WTC11 (cell line): ENCODE results near the gene COL19A1. TPM values are rescaled to one million over a fixed set of nuclear protein-coding genes. Genes with fewer than 3 reads are reported as not detected.

Experiments
- ATAC-seq: fragments of 200-7000 bp; cut with Tn5 transposase; 2 replicates; pipeline ENCODE4 v1.10.0; 2021; ENCODE audit warnings: mild to moderate bottlenecking, moderate library complexity
- CTCF ChIA-PET: fragments of 300-600 bp; sonication (Branson Sonifier 250); formaldehyde crosslinking; loops from one replicate; lab custom pipeline; 2021; ENCODE audit warnings: antibody characterized with exemption; lab: Charles Lee
- POLR2A ChIA-PET: fragments of 350-600 bp; sonication (Branson Sonifier 250); formaldehyde crosslinking; loops from one replicate; lab custom pipeline; 2021; ENCODE audit warnings: antibody characterized with exemption; lab: Charles Lee
- DNase-seq: peaks from one replicate; pipeline ENCODE4 v3.0.0; 2021; ENCODE audit warnings: low spot score
- H3K27ac Mint-ChIP-seq: 2 replicates; pipeline ENCODE4 v1.8.0; 2021; ENCODE audit warnings: mixed read lengths
- H3K27me3 Mint-ChIP-seq: 2 replicates; pipeline ENCODE4 v1.8.0; 2021; ENCODE audit warnings: low read depth, mild to moderate bottlenecking, moderate library complexity, mixed read lengths
- H3K36me3 Mint-ChIP-seq: 2 replicates; pipeline ENCODE4 v1.8.0; 2021; ENCODE audit warnings: mixed read lengths
- H3K4me1 Mint-ChIP-seq: 2 replicates; pipeline ENCODE4 v1.8.0; 2022; ENCODE audit warnings: mixed read lengths
- H3K4me3 Mint-ChIP-seq: 2 replicates; pipeline ENCODE4 v1.8.0; 2021; ENCODE audit warnings: mild to moderate bottlenecking, moderate library complexity, mixed read lengths
- H3K9me3 Mint-ChIP-seq: 2 replicates; pipeline ENCODE4 v1.8.0; 2021; ENCODE audit warnings: mixed read lengths
- ATF3 ChIP-seq: sonication (generic); formaldehyde crosslinking; conservative IDR thresholded peaks from 2 replicates; pipeline ENCODE4 v1.8.1; 2022; ENCODE audit warnings: mild to moderate bottlenecking, missing genetic modification reagents
- E2F4 ChIP-seq: sonication (generic); formaldehyde crosslinking; IDR thresholded peaks from 2 replicates; pipeline ENCODE4 v1.8.1; 2022; ENCODE audit warnings: low read depth, mild to moderate bottlenecking, moderate library complexity, missing genetic modification reagents, borderline replicate concordance
- ETV6 ChIP-seq: sonication (generic); formaldehyde crosslinking; IDR thresholded peaks from 2 replicates; pipeline ENCODE4 v1.8.1; 2022; ENCODE audit warnings: mild to moderate bottlenecking, missing genetic modification reagents
- FOXJ3 ChIP-seq: sonication (generic); formaldehyde crosslinking; IDR thresholded peaks from 2 replicates; pipeline ENCODE4 v1.9.0; 2021; ENCODE audit warnings: missing genetic modification reagents, mild to moderate bottlenecking, borderline replicate concordance
- MLX ChIP-seq: sonication (generic); formaldehyde crosslinking; IDR thresholded peaks from 2 replicates; pipeline ENCODE4 v1.8.1; 2023; ENCODE audit warnings: mild to moderate bottlenecking, missing genetic modification reagents, moderate library complexity
- NFATC4 ChIP-seq: fragments of 250-450 bp; sonication (Bioruptor Pico); IDR thresholded peaks from 2 replicates; pipeline ENCODE4 v1.9.0; 2021; ENCODE audit warnings: mild to moderate bottlenecking
- NR3C1 ChIP-seq: sonication (generic); formaldehyde crosslinking; conservative IDR thresholded peaks from 2 replicates; pipeline ENCODE4 v1.8.1; 2023; ENCODE audit warnings: low read depth, mild to moderate bottlenecking, missing genetic modification reagents
- OVOL2 ChIP-seq: fragments of 250-450 bp; sonication (Bioruptor Pico); IDR thresholded peaks from 2 replicates; pipeline ENCODE4 v1.9.0; 2021; ENCODE audit warnings: mild to moderate bottlenecking, borderline replicate concordance
- PRRX2 ChIP-seq: fragments of 250-450 bp; sonication (Bioruptor Pico); IDR thresholded peaks from 2 replicates; pipeline ENCODE4 v1.8.0; 2021; ENCODE audit warnings: mild to moderate bottlenecking
- TEAD4 ChIP-seq: sonication (generic); formaldehyde crosslinking; IDR thresholded peaks from 2 replicates; pipeline ENCODE4 v1.8.0; 2022; ENCODE audit warnings: mild to moderate bottlenecking, missing genetic modification reagents
- ZBTB43 ChIP-seq: sonication (generic); formaldehyde crosslinking; IDR thresholded peaks from 2 replicates; pipeline ENCODE4 v1.8.1; 2023; ENCODE audit warnings: mild to moderate bottlenecking, missing genetic modification reagents
- ZMAT4 ChIP-seq: fragments of 250-450 bp; sonication (Bioruptor Pico); IDR thresholded peaks from 2 replicates; pipeline ENCODE4 v1.9.0; 2021; ENCODE audit warnings: mild to moderate bottlenecking
- ZNF219 ChIP-seq: sonication (generic); formaldehyde crosslinking; IDR thresholded peaks from 2 replicates; pipeline ENCODE4 v1.8.0; 2023; ENCODE audit warnings: missing genetic modification reagents, mild to moderate bottlenecking, borderline replicate concordance
- ZNF281 ChIP-seq: sonication (generic); formaldehyde crosslinking; IDR thresholded peaks from 2 replicates; pipeline ENCODE4 v1.8.0; 2023; ENCODE audit warnings: mild to moderate bottlenecking, missing genetic modification reagents
- ZNF416 ChIP-seq: fragments of 250-450 bp; sonication (Bioruptor Pico); IDR thresholded peaks from 2 replicates; pipeline ENCODE4 v1.9.0; 2021; ENCODE audit warnings: mild to moderate bottlenecking, inconsistent platforms
- ZNF425 ChIP-seq: fragments of 250-450 bp; sonication (Bioruptor Pico); conservative IDR thresholded peaks from 2 replicates; pipeline ENCODE4 v1.9.0; 2021; ENCODE audit warnings: mild to moderate bottlenecking
- ZNF512 ChIP-seq: sonication (generic); formaldehyde crosslinking; IDR thresholded peaks from 2 replicates; pipeline ENCODE4 v1.8.1; 2022; ENCODE audit warnings: missing genetic modification reagents, borderline replicate concordance
- ZNF532 ChIP-seq: fragments of 250-450 bp; sonication (Bioruptor Pico); IDR thresholded peaks from 2 replicates; pipeline ENCODE4 v1.9.0; 2021; ENCODE audit warnings: mild to moderate bottlenecking, borderline replicate concordance
- ZSCAN18 ChIP-seq: fragments of 250-450 bp; sonication (Bioruptor Pico); IDR thresholded peaks from 2 replicates; pipeline ENCODE4 v2.1.2; 2022; ENCODE audit warnings: mild to moderate bottlenecking, moderate library complexity
- total RNA-seq: library from RNA; stranded (reverse); gene quantifications from 3 replicates; pipeline ENCODE4 v1.2.3, GENCODE V29; 2021

The COL19A1 gene
- total RNA-seq, 1 experiment from 2014 or later, result not detected

GRCh38 chr6:69937402-69938136, 71.2 kb downstream of the COL19A1 start (continued):
- TF ChIP-seq ZNF425 (CRISPR knock-in tag) (no peak), ETV6 (no peak), FOXJ3 (CRISPR knock-in tag) (no peak), ZNF532 (CRISPR knock-in tag) (no peak), NFATC4 (CRISPR knock-in tag) (no peak), ATF3 (CRISPR knock-in tag) (no peak), OVOL2 (no peak), ZSCAN18 (CRISPR knock-in tag) (no peak)

- ChIA-PET POLR2A (no interaction called here), CTCF (no interaction called here)
- no peaks in the 10 kb centered on the region for H3K27me3 Mint-ChIP-seq
- DNase-seq (no peak), ATAC-seq (no peak)
- H3K9me3 Mint-ChIP-seq, result no peaks in the 10 kb centered on the region
- H3K4me3 Mint-ChIP-seq, result no peak overlapping the region
- no peaks in the 10 kb centered on the region for H3K36me3 Mint-ChIP-seq
- H3K4me1 Mint-ChIP-seq, result no peaks in the 10 kb centered on the region
- no peak overlapping the region for H3K27ac Mint-ChIP-seq
- TF ChIP-seq E2F4, result no peak
- TF ChIP-seq NR3C1 (CRISPR knock-in tag), result no peak
- TF ChIP-seq MLX (CRISPR knock-in tag), result no peak
- TF ChIP-seq PRRX2, result no peak
- TF ChIP-seq TEAD4 (CRISPR knock-in tag), result no peak
- no peak for TF ChIP-seq ZNF219
- no peak for TF ChIP-seq ZNF416 (CRISPR knock-in tag)
- TF ChIP-seq ZNF512 (CRISPR knock-in tag), result no peak
- no peak for TF ChIP-seq ZMAT4 (CRISPR knock-in tag)
- TF ChIP-seq ZNF281 (CRISPR knock-in tag), result no peak
- TF ChIP-seq ZBTB43 (CRISPR knock-in tag), result no peak
Observed at GRCh38 chr6:69942485-69942884, 76.1 kb downstream of the COL19A1 start.
